ENCODE measurements around the gene YPEL2.

GRCh38 chr17:59415397-59415796 lies 83.9 kb downstream of the YPEL2 start:
- TF ChIP-seq, protein P1, sequence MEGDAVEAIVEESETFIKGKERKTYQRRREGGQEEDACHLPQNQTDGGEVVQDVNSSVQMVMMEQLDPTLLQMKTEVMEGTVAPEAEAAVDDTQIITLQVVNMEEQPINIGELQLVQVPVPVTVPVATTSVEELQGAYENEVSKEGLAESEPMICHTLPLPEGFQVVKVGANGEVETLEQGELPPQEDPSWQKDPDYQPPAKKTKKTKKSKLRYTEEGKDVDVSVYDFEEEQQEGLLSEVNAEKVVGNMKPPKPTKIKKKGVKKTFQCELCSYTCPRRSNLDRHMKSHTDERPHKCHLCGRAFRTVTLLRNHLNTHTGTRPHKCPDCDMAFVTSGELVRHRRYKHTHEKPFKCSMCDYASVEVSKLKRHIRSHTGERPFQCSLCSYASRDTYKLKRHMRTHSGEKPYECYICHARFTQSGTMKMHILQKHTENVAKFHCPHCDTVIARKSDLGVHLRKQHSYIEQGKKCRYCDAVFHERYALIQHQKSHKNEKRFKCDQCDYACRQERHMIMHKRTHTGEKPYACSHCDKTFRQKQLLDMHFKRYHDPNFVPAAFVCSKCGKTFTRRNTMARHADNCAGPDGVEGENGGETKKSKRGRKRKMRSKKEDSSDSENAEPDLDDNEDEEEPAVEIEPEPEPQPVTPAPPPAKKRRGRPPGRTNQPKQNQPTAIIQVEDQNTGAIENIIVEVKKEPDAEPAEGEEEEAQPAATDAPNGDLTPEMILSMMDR (IDR thresholded peaks at IDR 0.05), result no peak
- TF ChIP-seq ZNF317 (CRISPR knock-in tag; IDR thresholded peaks at IDR 0.05; ENCODE audit: borderline replicate concordance, low read depth) (no peak), ZNF416 (CRISPR knock-in tag; IDR thresholded peaks at IDR 0.05) (no peak), JUN (CRISPR knock-in tag; IDR thresholded peaks at IDR 0.05) (no peak), E2F5 (CRISPR knock-in tag; IDR thresholded peaks at IDR 0.05) (no peak)

Data from WTC11 (cell line).